MM.1S (cell line): ENCODE results near the gene EMC8.

Experiments used
- EZH2 ChIP-seq: fragments of 300-600 bp; sonication (generic); optimal IDR thresholded peaks from 2 replicates; pipeline ENCODE3; 2017; ENCODE audit warnings: low read depth, mild to moderate bottlenecking, antibody characterized with exemption, low read length, mixed read lengths
- TF ChIP-seq, protein P1 (sequence below): fragments of 300-600 bp; sonication (generic); IDR thresholded peaks from 2 replicates; pipeline ENCODE4 v1.5.1; 2016; ENCODE audit warnings: antibody characterized with exemption, low read length, mixed read lengths

DNA sequence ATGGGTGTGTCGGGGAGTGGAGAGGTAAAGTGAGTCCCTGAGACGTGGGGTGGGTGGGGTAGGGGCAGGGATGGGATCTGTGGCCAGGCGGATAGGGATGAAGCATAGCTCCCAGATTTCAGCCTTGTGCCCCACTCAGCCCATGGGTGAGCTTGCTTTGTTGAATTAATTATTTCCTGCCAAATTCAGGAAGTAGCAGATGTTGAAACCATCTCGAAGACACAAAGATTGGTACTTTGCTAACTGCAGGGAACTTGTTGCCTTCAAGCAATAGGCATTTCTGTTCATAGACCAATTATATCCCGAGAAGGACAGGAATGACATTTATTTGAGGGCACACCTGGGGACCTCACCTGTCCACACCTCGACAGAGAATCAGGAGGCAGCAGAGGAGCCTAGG lies 37.5 kb downstream of the EMC8 start:
- TF ChIP-seq, protein P1, sequence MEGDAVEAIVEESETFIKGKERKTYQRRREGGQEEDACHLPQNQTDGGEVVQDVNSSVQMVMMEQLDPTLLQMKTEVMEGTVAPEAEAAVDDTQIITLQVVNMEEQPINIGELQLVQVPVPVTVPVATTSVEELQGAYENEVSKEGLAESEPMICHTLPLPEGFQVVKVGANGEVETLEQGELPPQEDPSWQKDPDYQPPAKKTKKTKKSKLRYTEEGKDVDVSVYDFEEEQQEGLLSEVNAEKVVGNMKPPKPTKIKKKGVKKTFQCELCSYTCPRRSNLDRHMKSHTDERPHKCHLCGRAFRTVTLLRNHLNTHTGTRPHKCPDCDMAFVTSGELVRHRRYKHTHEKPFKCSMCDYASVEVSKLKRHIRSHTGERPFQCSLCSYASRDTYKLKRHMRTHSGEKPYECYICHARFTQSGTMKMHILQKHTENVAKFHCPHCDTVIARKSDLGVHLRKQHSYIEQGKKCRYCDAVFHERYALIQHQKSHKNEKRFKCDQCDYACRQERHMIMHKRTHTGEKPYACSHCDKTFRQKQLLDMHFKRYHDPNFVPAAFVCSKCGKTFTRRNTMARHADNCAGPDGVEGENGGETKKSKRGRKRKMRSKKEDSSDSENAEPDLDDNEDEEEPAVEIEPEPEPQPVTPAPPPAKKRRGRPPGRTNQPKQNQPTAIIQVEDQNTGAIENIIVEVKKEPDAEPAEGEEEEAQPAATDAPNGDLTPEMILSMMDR = no peak
- no peak for TF ChIP-seq EZH2
